ENCODE data around the gene SHISAL1.

- TF ChIP-seq CTCF (IDR thresholded peaks at IDR 0.05; ENCODE audit: low read depth, low read length) (no peak), EZH2phosphoT487 (IDR thresholded peaks at IDR 0.05; ENCODE audit: low read depth) (no peak)
These were observed 52.3 kb downstream of the SHISAL1 start for GRCh38 chr22:44260216-44261035.

Measured in OCI-LY3 (cell line).